Stomach (tissue), 9 donors: Measurements from ENCODE around the gene RASAL2. TPM values are rescaled to one million over a fixed set of nuclear protein-coding genes. Genes with fewer than 3 reads are reported as not detected.

Experiments used
- DNase-seq, 2 donors: peaks; one replicate each; pipeline versions ENCODE4 v3.0.0 to v3.0.0-alpha.2; 2013 to 2019
- H3K27ac ChIP-seq, 5 donors: fragments of 200-600 bp in 4 of 5; sonication (generic) in 4 of 5; one replicate each; pipeline ENCODE4 v1.5.1; 2013 to 2019; ENCODE audit warnings: mild to moderate bottlenecking in 1 of 5, moderate library complexity in 1 of 5
- H3K27me3 ChIP-seq, 3 donors: fragments of 200-600 bp; sonication (generic); one replicate each; pipeline ENCODE4 v1.5.1; 2017 to 2019; ENCODE audit warnings: mixed run types in 1 of 3
- H3K36me3 ChIP-seq, 4 donors: fragments of 200-600 bp; sonication (generic); 1 replicate in 3 of 4; 2 replicates in 1 of 4; pipeline ENCODE4 v1.5.1; 2016 to 2019
- H3K4me1 ChIP-seq, 4 donors: fragments of 200-600 bp; sonication (generic); one replicate each; pipeline ENCODE4 v1.5.1; 2016 to 2019
- H3K4me3 ChIP-seq, 4 donors: fragments of 200-600 bp; sonication (generic) in 3 of 4; one replicate each; pipeline ENCODE4 v1.5.1; 2016 to 2019; ENCODE audit warnings: mild to moderate bottlenecking in 1 of 4
- H3K9me3 ChIP-seq, 4 donors: fragments of 200-600 bp; sonication (generic); one replicate each; pipeline ENCODE4 v1.5.1; 2016 to 2019
- CTCF ChIP-seq, 7 experiments: fragments of 450-650 bp in 4 of 7; fragments of 200-600 bp in 3 of 7; sonication (generic) in 3 of 7; IDR thresholded peaks; one replicate each; pipeline ENCODE4 v1.5.1; 2016 to 2019; ENCODE audit warnings: antibody characterized with exemption in 7 of 7, control low read depth in 2 of 7, mild to moderate bottlenecking in 1 of 7
- EP300 ChIP-seq: sonication (generic); formaldehyde crosslinking; IDR thresholded peaks from one replicate; pipeline ENCODE4 v1.6.1; 2017; ENCODE audit warnings: antibody characterized with exemption
- POLR2A ChIP-seq, 4 donors: fragments of 450-650 bp; IDR thresholded peaks; one replicate each; pipeline ENCODE4 v1.6.1; 2016; ENCODE audit warnings: antibody characterized with exemption in 4 of 4, control low read depth in 2 of 4, mild to moderate bottlenecking in 1 of 4, moderate library complexity in 1 of 4
- POLR2AphosphoS5 ChIP-seq, 3 donors: sonication (generic); formaldehyde crosslinking; IDR thresholded peaks; one replicate each; pipeline ENCODE4 v1.6.1; 2016; ENCODE audit warnings: antibody characterized with exemption in 3 of 3
- WGBS, 5 donors: extraction: QIAGEN DNeasy Blood & Tissue Kit in 3 of 5; methylation state at CpG; one replicate each; pipeline versions ENCODE4 v1.1.5 to v1.1.7; 2013 to 2018; 5-methylcytosine and 5-hydroxymethylcytosine counted together
- intact Hi-C: fragments of 100-400 bp; cut with DNase I; formaldehyde crosslinking; loops from one replicate; pipeline ENCODE4 v1.15.1; 2023; ENCODE audit warnings: low total_unique reads
- polyA plus RNA-seq, 3 donors: library from polyadenylated mRNA; stranded (reverse); fragments of 200-250 nt; gene quantifications; one replicate each; pipeline ENCODE4 v1.2.3, GENCODE V29; 2013
- total RNA-seq, 5 donors: library from RNA; depleted of rRNA; stranded (reverse); fragments of >200 nt; gene quantifications; one replicate each; pipeline versions ENCODE4 v1.1.0 to v1.2.3, GENCODE V29; 2014 to 2016
- donor health status: healthy with polysubstance abuse.
- donor health status: Bipolar disorder and iron deficiency.
- donor health status: healthy.

The RASAL2 gene
- total and polyA plus RNA-seq, 8 donors, result 1.2 to 47.5 (median 14.3) TPM

GRCh38 chr1:178529364-178530036 is 435.6 kb downstream of the RASAL2 start:
- no peaks in the 10 kb centered on the region for H3K36me3 ChIP-seq
- 58 to 74% (median 70%) methylated on average over 8 of the region's 8 CpGs for WGBS, 5 donors

GRCh38 chr1:178530037-178530402 is 436.1 kb downstream of the RASAL2 start:
- no peak overlapping the region for H3K4me3 ChIP-seq
- H3K27ac ChIP-seq, result no peak overlapping the region
- H3K27me3 ChIP-seq, result no peaks in the 10 kb centered on the region
- 87 to 100% (median 90%) methylated on average over 2 of the region's 2 CpGs for WGBS, 5 donors
- TF ChIP-seq POLR2A (IDR thresholded peaks at IDR 0.05) (no peak), CTCF (IDR thresholded peaks at IDR 0.05) (no peak), POLR2AphosphoS5 (IDR thresholded peaks at IDR 0.05) (no peak), EP300 (no peak)
- peaks cover 0 to 9% (median 4%) of the 10 kb centered on the region in 4 donors for H3K4me1 ChIP-seq
- H3K9me3 ChIP-seq, result no peaks in the 10 kb centered on the region
- intact Hi-C loops, result loop anchor here (5.0 kb wide), 1 partner anchor 472 kb away; no protein-coding TSS in a partner anchor
- DNase-seq, result no peak
- H3K36me3 ChIP-seq, result no peaks in the 10 kb centered on the region

More at GRCh38 chr1:178529364-178530036, 435.6 kb downstream of the RASAL2 start:
- DNase-seq, result no peak
- intact Hi-C loops, result loop anchor here (5.0 kb wide), 1 partner anchor 473 kb away; no protein-coding TSS in a partner anchor
- no peak overlapping the region for H3K4me3 ChIP-seq
- H3K9me3 ChIP-seq, result no peaks in the 10 kb centered on the region
- H3K27me3 ChIP-seq, result no peaks in the 10 kb centered on the region
- no peak overlapping the region for H3K27ac ChIP-seq
- TF ChIP-seq POLR2A (IDR thresholded peaks at IDR 0.05) (no peak), POLR2AphosphoS5 (IDR thresholded peaks at IDR 0.05) (no peak), EP300 (no peak), CTCF (IDR thresholded peaks at IDR 0.05) (no peak)
- peaks cover 0 to 9% (median 4%) of the 10 kb centered on the region in 4 donors for H3K4me1 ChIP-seq

- 90 to 95% (median 93%) methylated on average over 3 of the region's 3 CpGs for WGBS, 5 donors
- no peaks in the 10 kb centered on the region for H3K36me3 ChIP-seq
- no peaks in the 10 kb centered on the region for H3K27me3 ChIP-seq
- H3K27ac ChIP-seq, result no peak overlapping the region
- TF ChIP-seq CTCF (IDR thresholded peaks at IDR 0.05), result no peak
- no peak for TF ChIP-seq POLR2A (IDR thresholded peaks at IDR 0.05)
- no peak for TF ChIP-seq POLR2AphosphoS5 (IDR thresholded peaks at IDR 0.05)
- no peak for TF ChIP-seq EP300
- no peak overlapping the region for H3K4me3 ChIP-seq
- H3K4me1 ChIP-seq, result peaks cover 0 to 9% (median 4%) of the 10 kb centered on the region in 4 donors
- no peak for DNase-seq
- H3K9me3 ChIP-seq, result no peaks in the 10 kb centered on the region
- intact Hi-C loops, result loop anchor here (5.0 kb wide), 1 partner anchor 472 kb away; no protein-coding TSS in a partner anchor
These were observed 436.6 kb downstream of the RASAL2 start for GRCh38 chr1:178530502-178530901.

- Histone ChIP-seq H3K27me3 (no peaks in the 10 kb centered on the region), H3K36me3 (no peaks in the 10 kb centered on the region), H3K27ac (no peak overlapping the region), H3K4me3 (no peak overlapping the region), H3K4me1 (peaks cover 0 to 15% (median 7%) of the 10 kb centered on the region in 4 donors), H3K9me3 (no peaks in the 10 kb centered on the region)
- no peak for TF ChIP-seq POLR2AphosphoS5 (IDR thresholded peaks at IDR 0.05)
- no peak for TF ChIP-seq POLR2A (IDR thresholded peaks at IDR 0.05)
- no peak for TF ChIP-seq EP300
- no peak for TF ChIP-seq CTCF (IDR thresholded peaks at IDR 0.05)
- 51 to 59% (median 54%) methylated on average over 8 to 10 of the region's 10 CpGs for WGBS, 5 donors
- peak in 1 of 2 donors; percentile 51 for DNase-seq
- intact Hi-C loops, result loop anchor here (5.0 kb wide), 1 partner anchor 470 kb away; no protein-coding TSS in a partner anchor
These were observed 438.0 kb downstream of the RASAL2 start for GRCh38 chr1:178531887-178532286.
